Tibial nerve (tissue), 4 donors: ENCODE data around the gene FRAS1. TPM values are rescaled to one million over a fixed set of nuclear protein-coding genes. Genes with fewer than 3 reads are reported as not detected.

ENCODE experiments used
- DNase-seq, 2 donors: peaks; one replicate each; pipeline ENCODE4 v3.0.0-alpha.2; 2019; ENCODE audit warnings: low spot score in 2 of 2
- H3K27ac ChIP-seq, 4 donors: fragments of 200-600 bp; sonication (generic) in 3 of 4; one replicate each; pipeline ENCODE4 v1.5.1; 2017 to 2019; ENCODE audit warnings: mild to moderate bottlenecking in 1 of 4
- H3K27me3 ChIP-seq, 2 donors: fragments of 200-600 bp; sonication (generic) in 1 of 2; one replicate each; pipeline versions ENCODE4 v1.5.1 to v1.6.0; 2017 to 2019
- H3K36me3 ChIP-seq, 3 donors: fragments of 200-600 bp; sonication (generic); one replicate each; pipeline ENCODE4 v1.5.1; 2018 to 2019
- H3K4me1 ChIP-seq, 4 donors: fragments of 200-600 bp; sonication (generic) in 3 of 4; one replicate each; pipeline ENCODE4 v1.5.1; 2017 to 2019
- H3K4me3 ChIP-seq, 4 donors: fragments of 200-600 bp; sonication (generic) in 3 of 4; one replicate each; pipeline ENCODE4 v1.5.1; 2017 to 2019; ENCODE audit warnings: mild to moderate bottlenecking in 1 of 4, moderate library complexity in 1 of 4
- H3K9me3 ChIP-seq, 4 donors: fragments of 200-600 bp; sonication (generic) in 3 of 4; one replicate each; pipeline ENCODE4 v1.5.1; 2017 to 2019
- EP300 ChIP-seq, 2 donors: sonication (generic); formaldehyde crosslinking; IDR thresholded peaks; one replicate each; pipeline ENCODE4 v1.6.1; 2017; ENCODE audit warnings: antibody characterized with exemption in 2 of 2, mild to moderate bottlenecking in 1 of 2
- POLR2A ChIP-seq, 2 donors: fragments of 450-650 bp; IDR thresholded peaks; one replicate each; pipeline ENCODE4 v1.6.1; 2017; ENCODE audit warnings: antibody characterized with exemption in 2 of 2, mild to moderate bottlenecking in 2 of 2, moderate library complexity in 2 of 2
- WGBS, 2 donors: methylation state at CpG; one replicate each; pipeline ENCODE4 v1.1.5; 2018; 5-methylcytosine and 5-hydroxymethylcytosine counted together
- total RNA-seq, 4 donors: library from RNA; depleted of rRNA; stranded (reverse); fragments of >200 nt; gene quantifications; one replicate each; pipeline ENCODE4 v1.1.0, GENCODE V29; 2016
- TF ChIP-seq, protein P1 (sequence below), 5 experiments: fragments of 200-600 bp in 3 of 5; fragments of 450-650 bp in 2 of 5; sonication (generic) in 3 of 5; IDR thresholded peaks; one replicate each; pipeline ENCODE4 v1.5.1; 2016 to 2019; ENCODE audit warnings: antibody characterized with exemption in 5 of 5, mild to moderate bottlenecking in 3 of 5, moderate library complexity in 2 of 5

Gene FRAS1
- total RNA-seq, 4 donors from 2014 or later: 3.9 to 6.6 (median 5.1) TPM

DNA sequence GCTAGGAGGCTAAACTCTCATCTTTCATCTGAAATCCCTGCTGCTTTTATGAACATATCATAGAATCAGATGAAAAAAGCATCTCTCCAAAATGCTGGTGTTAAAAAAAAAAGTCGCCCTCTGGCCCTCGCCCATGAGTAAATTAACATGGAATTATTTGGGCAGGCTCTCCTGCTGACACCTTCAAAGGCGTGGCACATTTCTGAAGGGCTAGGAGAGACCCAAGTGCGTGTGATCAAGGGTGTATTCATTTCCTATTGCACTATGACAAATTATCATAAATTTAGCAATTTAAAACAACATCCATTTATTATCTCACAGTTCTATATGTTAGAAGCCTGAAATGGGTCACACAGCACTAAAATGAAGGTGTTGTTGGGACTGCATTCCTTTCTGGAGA, 499.5 kb downstream of the FRAS1 start:
- DNase-seq: no peak
- Histone ChIP-seq H3K9me3 (no peaks in the 10 kb centered on the region), H3K4me1 (peaks cover 0 to 65% (median 14%) of the 10 kb centered on the region in 4 donors), H3K4me3 (no peak overlapping the region), H3K27me3 (no peaks in the 10 kb centered on the region), H3K36me3 (no peaks in the 10 kb centered on the region), H3K27ac (peak overlapping the region in 2 of 4 donors; percentile 62 to 73)
- WGBS, 2 donors: 89% methylated on average over 4 of the region's 4 CpGs
- TF ChIP-seq POLR2A (IDR thresholded peaks at IDR 0.05): no peak
- TF ChIP-seq, protein P1, sequence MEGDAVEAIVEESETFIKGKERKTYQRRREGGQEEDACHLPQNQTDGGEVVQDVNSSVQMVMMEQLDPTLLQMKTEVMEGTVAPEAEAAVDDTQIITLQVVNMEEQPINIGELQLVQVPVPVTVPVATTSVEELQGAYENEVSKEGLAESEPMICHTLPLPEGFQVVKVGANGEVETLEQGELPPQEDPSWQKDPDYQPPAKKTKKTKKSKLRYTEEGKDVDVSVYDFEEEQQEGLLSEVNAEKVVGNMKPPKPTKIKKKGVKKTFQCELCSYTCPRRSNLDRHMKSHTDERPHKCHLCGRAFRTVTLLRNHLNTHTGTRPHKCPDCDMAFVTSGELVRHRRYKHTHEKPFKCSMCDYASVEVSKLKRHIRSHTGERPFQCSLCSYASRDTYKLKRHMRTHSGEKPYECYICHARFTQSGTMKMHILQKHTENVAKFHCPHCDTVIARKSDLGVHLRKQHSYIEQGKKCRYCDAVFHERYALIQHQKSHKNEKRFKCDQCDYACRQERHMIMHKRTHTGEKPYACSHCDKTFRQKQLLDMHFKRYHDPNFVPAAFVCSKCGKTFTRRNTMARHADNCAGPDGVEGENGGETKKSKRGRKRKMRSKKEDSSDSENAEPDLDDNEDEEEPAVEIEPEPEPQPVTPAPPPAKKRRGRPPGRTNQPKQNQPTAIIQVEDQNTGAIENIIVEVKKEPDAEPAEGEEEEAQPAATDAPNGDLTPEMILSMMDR (IDR thresholded peaks at IDR 0.05): no peak
- no peak for TF ChIP-seq EP300 (IDR thresholded peaks at IDR 0.05)

DNA sequence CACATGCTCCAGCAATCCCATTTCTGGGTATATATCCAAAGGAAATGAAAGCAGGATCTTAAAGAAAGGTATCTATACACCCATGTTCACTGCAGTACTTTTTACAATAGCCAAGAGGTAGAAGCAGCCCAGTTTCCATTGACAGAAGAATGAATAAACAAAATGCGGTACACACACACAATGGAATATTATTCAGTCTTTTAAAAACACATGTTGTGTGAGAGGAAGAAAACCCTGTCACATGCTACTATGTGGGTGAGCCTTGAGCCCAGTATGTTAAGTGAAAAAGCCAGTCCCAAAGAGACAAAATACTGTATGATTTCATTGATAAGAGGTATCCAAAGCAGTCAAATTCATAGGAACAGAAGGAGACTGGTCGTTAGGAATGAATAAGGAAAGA, 500.7 kb downstream of the FRAS1 start:
- Histone ChIP-seq H3K27me3 (no peaks in the 10 kb centered on the region), H3K4me1 (peaks cover 0 to 63% (median 11%) of the 10 kb centered on the region in 4 donors), H3K36me3 (no peaks in the 10 kb centered on the region), H3K27ac (peak overlapping the region in 2 of 4 donors; percentile 62 to 73), H3K4me3 (no peak overlapping the region), H3K9me3 (no peaks in the 10 kb centered on the region)
- no peak for DNase-seq
- WGBS, 2 donors: 32 to 37% methylated on average over 2 of the region's 2 CpGs
- TF ChIP-seq, protein P1 (IDR thresholded peaks at IDR 0.05): no peak
- TF ChIP-seq EP300 (IDR thresholded peaks at IDR 0.05) (no peak), POLR2A (IDR thresholded peaks at IDR 0.05) (no peak)

DNA sequence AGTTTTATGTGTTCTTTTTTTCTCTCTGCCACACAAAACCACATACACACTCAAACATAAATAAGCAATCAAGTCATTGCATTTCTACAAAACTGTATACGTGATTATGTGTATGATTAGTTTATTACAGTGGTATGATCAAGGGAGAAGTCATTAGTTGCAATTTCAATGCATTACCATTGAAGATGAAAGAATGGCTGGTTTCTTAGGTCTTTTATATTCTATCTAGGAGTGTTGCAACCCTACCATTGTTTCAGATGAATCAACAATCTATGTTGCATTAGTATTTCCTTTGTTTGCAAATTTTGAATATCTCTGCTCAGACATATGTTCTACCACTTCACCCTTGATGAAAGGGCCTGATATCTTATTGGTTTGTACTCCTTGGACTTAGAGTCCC, 501.3 kb downstream of the FRAS1 start:
- WGBS, 2 donors: 55 to 60% methylated on average over 1 of the region's 1 CpG
- Histone ChIP-seq H3K27ac (peak overlapping the region in 2 of 4 donors; percentile 62 to 73), H3K4me1 (peaks cover 0 to 57% (median 7%) of the 10 kb centered on the region in 4 donors), H3K4me3 (no peak overlapping the region), H3K36me3 (no peaks in the 10 kb centered on the region), H3K27me3 (no peaks in the 10 kb centered on the region), H3K9me3 (no peaks in the 10 kb centered on the region)
- DNase-seq: no peak
- TF ChIP-seq POLR2A (IDR thresholded peaks at IDR 0.05): no peak
- no peak for TF ChIP-seq EP300 (IDR thresholded peaks at IDR 0.05)
- TF ChIP-seq, protein P1 (IDR thresholded peaks at IDR 0.05): no peak

DNA sequence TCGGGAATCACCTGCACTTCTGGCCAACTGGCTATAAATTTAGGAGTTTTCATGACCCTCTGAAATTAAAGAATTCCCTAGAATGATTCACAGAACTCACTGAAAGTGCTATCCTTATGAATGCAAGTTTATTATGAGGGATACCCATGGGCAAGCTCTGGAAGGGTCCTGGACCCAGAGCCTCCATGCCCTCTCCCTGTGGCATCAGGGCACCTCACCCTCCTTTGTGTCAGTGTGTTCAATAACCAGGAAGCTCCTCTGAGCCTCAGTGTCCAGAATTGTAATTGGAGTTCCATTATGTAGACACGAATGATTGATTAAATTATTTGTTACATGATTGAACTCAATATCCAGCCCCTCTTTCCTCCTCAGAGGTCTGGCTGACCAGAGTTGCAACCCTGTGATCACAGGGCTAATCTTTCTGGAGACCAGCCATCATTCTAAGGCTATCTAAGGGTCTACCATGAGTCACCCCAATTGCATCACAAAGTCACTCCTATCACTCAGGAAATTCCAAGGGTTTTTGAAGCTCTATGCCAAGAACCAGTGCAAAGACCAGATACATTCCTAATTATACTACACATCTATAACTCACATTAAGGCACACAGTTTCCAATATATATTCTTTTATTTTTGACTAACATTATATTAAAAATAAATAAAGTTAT, 503.3 kb downstream of the FRAS1 start:
- TF ChIP-seq EP300 (IDR thresholded peaks at IDR 0.05): no peak
- TF ChIP-seq, protein P1 (IDR thresholded peaks at IDR 0.05): no peak
- TF ChIP-seq POLR2A (IDR thresholded peaks at IDR 0.05): no peak
- Histone ChIP-seq H3K4me1 (peaks cover 0 to 58% (median 2%) of the 10 kb centered on the region in 4 donors), H3K36me3 (no peaks in the 10 kb centered on the region), H3K9me3 (no peaks in the 10 kb centered on the region), H3K27me3 (no peaks in the 10 kb centered on the region), H3K27ac (peak overlapping the region in 2 of 4 donors; percentile 52 to 62), H3K4me3 (no peak overlapping the region)
- DNase-seq: no peak
- WGBS, 2 donors: 68 to 70% methylated on average over 2 of the region's 2 CpGs

DNA sequence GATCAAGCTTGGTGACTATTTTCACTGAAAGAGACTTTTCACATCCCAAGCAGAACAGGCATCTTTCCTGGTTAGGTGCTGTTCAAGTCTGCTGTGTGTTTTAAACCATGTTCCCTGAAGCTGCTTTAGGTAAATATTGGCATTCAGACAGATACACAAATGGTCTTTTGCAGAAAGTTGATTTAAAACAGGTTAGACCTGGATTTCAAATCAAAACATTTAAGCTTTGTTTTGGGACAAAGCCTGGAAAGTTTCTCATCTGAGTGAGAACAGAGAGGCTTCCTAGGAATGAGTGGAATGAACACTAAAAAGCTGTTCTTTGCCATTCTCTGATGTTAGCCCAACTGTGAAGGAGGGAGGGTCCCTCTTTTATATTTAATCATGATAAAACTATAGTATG, 504.6 kb downstream of the FRAS1 start:
- DNase-seq: no peak
- H3K4me3 ChIP-seq: no peak overlapping the region
- H3K36me3 ChIP-seq: no peaks in the 10 kb centered on the region
- no peaks in the 10 kb centered on the region for H3K9me3 ChIP-seq
- H3K4me1 ChIP-seq: peaks cover 0 to 71% (median 4%) of the 10 kb centered on the region in 4 donors
- H3K27ac ChIP-seq: peak overlapping the region in 2 of 4 donors; percentile 32 to 52
- no peaks in the 10 kb centered on the region for H3K27me3 ChIP-seq
- TF ChIP-seq POLR2A (IDR thresholded peaks at IDR 0.05) (no peak), EP300 (IDR thresholded peaks at IDR 0.05) (no peak)
- TF ChIP-seq, protein P1 (IDR thresholded peaks at IDR 0.05): no peak
